ENCODE results near the gene CNNM4. TPM values are rescaled to one million over a fixed set of nuclear protein-coding genes. Genes with fewer than 3 reads are reported as not detected.

Gene CNNM4
- polyA plus RNA-seq, 1 of the 3 experiments (the other 2 are of a cell fraction), result 5.5 TPM

DNA sequence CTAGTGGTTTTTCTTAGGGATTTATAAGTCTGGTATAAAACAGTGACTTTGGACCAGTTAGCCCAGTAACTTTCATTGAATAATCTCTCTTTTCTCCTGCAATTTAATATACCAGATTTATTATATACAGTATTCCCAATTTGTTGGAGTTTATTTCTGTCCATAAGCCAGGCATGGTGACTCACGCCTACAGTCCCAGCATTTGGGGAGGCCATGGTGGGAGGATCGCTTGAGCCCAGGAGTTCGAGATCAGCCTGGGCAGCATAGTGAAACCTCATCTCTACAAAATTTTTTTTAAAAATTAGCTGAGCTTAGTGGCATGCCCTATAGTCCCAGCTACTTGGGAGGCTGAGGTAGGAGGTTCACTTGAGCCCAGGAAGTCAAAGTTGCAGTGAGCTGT is 26.7 kb downstream of the CNNM4 start:
- Histone ChIP-seq H3K4me1 (ENCODE audit: control insufficient read depth in 1 of 2, insufficient read depth in 2 of 2, low read depth in 1 of 2, low read length in 1 of 2) (peaks cover 11 to 16% of the 10 kb centered on the region in 2 experiments; a peak in 2 of 4 replicates), H4K20me1 (ENCODE audit: insufficient read depth) (no peaks in the 10 kb centered on the region), H3K36me3 (replicated peaks in 1 of 2; ENCODE audit: control insufficient read depth in 1 of 2, insufficient read depth in 2 of 2, low read length in 1 of 2) (no peaks in the 10 kb centered on the region), H3K9ac (no peak overlapping the region), H3K4me3 (ENCODE audit: low read depth in 2 of 2, low read length in 1 of 2) (no peak overlapping the region), H3K27ac (ENCODE audit: low read depth in 2 of 2, low read length in 1 of 2) (peak overlapping the region in 1 of 2 experiments; percentile 25; a peak in 1 of 4 replicates), H3K27me3 (ENCODE audit: insufficient read depth) (no peaks in the 10 kb centered on the region), H3K9me3 (no peaks in the 10 kb centered on the region), H3F3A (replicated peaks; ENCODE audit: insufficient read depth) (peaks cover 14% of the 10 kb centered on the region), H2AFZ (ENCODE audit: low read depth) (no peak overlapping the region), H3K9me2 (no peaks in the 10 kb centered on the region), H3K79me2 (ENCODE audit: insufficient read depth) (no peaks in the 10 kb centered on the region), H3K4me2 (no peak overlapping the region)
- CTCF ChIA-PET, result interaction anchor here (1.5 to 9.3 kb wide), 3 partner anchors 13 to 26 kb away, joined by 6 to 58 read pairs (median 9); partner anchors contain the start of gene CNNM4
- 90% methylated on average over 3 of the region's 3 CpGs for WGBS (ENCODE audit: low lambda C conversion rate)
- no peak for DNase-seq
- TF ChIP-seq, protein P1, sequence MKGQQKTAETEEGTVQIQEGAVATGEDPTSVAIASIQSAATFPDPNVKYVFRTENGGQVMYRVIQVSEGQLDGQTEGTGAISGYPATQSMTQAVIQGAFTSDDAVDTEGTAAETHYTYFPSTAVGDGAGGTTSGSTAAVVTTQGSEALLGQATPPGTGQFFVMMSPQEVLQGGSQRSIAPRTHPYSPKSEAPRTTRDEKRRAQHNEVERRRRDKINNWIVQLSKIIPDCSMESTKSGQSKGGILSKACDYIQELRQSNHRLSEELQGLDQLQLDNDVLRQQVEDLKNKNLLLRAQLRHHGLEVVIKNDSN (IDR thresholded peaks at IDR 0.05; ENCODE audit: borderline replicate concordance, low read depth), result no peak
- TF ChIP-seq RAD21 (IDR thresholded peaks at IDR 0.05; ENCODE audit: low read length) (no peak), SIN3A (IDR thresholded peaks at IDR 0.05; ENCODE audit: borderline replicate concordance, low read depth, low read length) (no peak), YY1 (IDR thresholded peaks at IDR 0.05; ENCODE audit: low read depth) (no peak), RCOR1 (IDR thresholded peaks at IDR 0.05; ENCODE audit: low read length) (no peak), GABPA (IDR thresholded peaks at IDR 0.05; ENCODE audit: low read depth) (no peak), MXI1 (IDR thresholded peaks at IDR 0.05; ENCODE audit: low read depth, low read length) (no peak), POLR2AphosphoS5 (IDR thresholded peaks at IDR 0.05; ENCODE audit: low read depth, low read length) (no peak), JUND (IDR thresholded peaks at IDR 0.05) (no peak), RFX5 (IDR thresholded peaks at IDR 0.05; ENCODE audit: low read length) (no peak)
- TF ChIP-seq, protein P2, sequence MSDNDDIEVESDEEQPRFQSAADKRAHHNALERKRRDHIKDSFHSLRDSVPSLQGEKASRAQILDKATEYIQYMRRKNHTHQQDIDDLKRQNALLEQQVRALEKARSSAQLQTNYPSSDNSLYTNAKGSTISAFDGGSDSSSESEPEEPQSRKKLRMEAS (IDR thresholded peaks at IDR 0.05; ENCODE audit: low read depth), result no peak
- POLR2A ChIA-PET, result interaction anchor here (0.9 kb wide), 1 partner anchor 29 kb away, joined by 3 read pairs; the partner anchor contains the start of gene CNNM3

DNA sequence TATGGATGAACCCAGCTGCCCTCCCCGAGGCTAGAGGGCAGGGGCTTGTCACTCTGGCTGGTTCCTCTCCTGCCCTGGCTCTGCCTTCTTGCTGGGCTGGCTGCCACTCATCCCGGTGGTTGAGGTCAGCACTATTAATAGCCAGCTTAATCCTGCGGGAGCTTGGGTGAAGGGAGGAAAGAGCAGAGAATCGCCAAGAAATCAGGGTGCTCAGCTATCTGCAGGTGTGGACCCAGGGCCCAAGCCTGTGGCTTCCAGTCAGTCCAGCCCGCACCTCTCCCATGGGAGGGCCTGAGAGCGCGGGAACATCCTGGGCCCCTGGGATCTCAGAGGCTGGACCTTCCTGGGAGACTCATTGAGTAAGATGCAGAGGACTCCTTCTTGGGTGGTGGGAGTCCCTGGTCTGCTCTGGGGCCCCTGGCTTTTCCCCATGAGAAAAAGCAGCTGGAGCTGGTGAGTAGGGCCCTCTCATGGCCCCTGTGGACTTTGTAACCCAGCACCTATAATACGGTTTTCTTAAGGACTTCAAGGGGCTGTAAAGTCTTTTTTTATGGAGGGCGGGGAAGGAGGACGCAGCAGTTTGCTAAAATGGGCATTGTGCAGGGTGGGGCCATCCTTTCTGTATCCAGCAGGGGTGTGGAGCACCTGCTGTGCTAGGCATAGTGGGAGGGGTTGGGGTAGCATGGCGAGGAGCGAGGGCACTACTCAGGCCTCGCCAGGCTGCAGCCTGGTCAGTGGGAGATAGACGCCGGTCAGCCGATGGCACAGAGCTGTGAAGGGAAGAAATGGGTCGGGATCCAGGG is 27.9 kb downstream of the CNNM4 start:
- peaks cover 14% of the 10 kb centered on the region for H3F3A ChIP-seq (replicated peaks; ENCODE audit: insufficient read depth)
- ChIA-PET POLR2A (interaction anchor here (0.9 to 1.3 kb wide), 2 partner anchors 19 to 28 kb away, joined by 3 to 5 read pairs; partner anchors contain the start of gene CNNM3), CTCF (interaction anchor here (0.8 to 9.3 kb wide), 5 partner anchors 12 to 28 kb away, joined by 3 to 58 read pairs (median 3); partner anchors contain the start of genes CNNM3 and CNNM4)
- peak overlapping the region; percentile 59 for H3K4me2 ChIP-seq
- no peaks in the 10 kb centered on the region for H3K79me2 ChIP-seq (ENCODE audit: insufficient read depth)
- DNase-seq, result peak; percentile 80
- H3K4me3 ChIP-seq (ENCODE audit: low read depth in 2 of 2, low read length in 1 of 2), result no peak overlapping the region
- H3K27me3 ChIP-seq (ENCODE audit: insufficient read depth), result no peaks in the 10 kb centered on the region
- H2AFZ ChIP-seq (ENCODE audit: low read depth), result no peak overlapping the region
- no peak overlapping the region for H3K9ac ChIP-seq
- no peaks in the 10 kb centered on the region for H3K9me2 ChIP-seq
- peaks cover 11 to 16% of the 10 kb centered on the region in 2 experiments; a peak in 2 of 4 replicates for H3K4me1 ChIP-seq (ENCODE audit: control insufficient read depth in 1 of 2, insufficient read depth in 2 of 2, low read depth in 1 of 2, low read length in 1 of 2)
- 77% methylated on average over 17 of the region's 17 CpGs for WGBS (ENCODE audit: low lambda C conversion rate)
- H3K9me3 ChIP-seq, result no peaks in the 10 kb centered on the region
- H4K20me1 ChIP-seq (ENCODE audit: insufficient read depth), result no peaks in the 10 kb centered on the region
- peak overlapping the region in 1 of 2 experiments; percentile 44; a peak in 2 of 4 replicates for H3K27ac ChIP-seq (ENCODE audit: low read depth in 2 of 2, low read length in 1 of 2)
- H3K36me3 ChIP-seq (replicated peaks in 1 of 2; ENCODE audit: control insufficient read depth in 1 of 2, insufficient read depth in 2 of 2, low read length in 1 of 2), result no peaks in the 10 kb centered on the region
- no peak for TF ChIP-seq FOXJ3 (CRISPR knock-in tag; IDR thresholded peaks at IDR 0.05)
- no peak for TF ChIP-seq RXRA (IDR thresholded peaks at IDR 0.05; ENCODE audit: borderline replicate concordance, low read depth)
- no peak for TF ChIP-seq NRF1 (IDR thresholded peaks at IDR 0.05; ENCODE audit: low read depth, low read length)
- TF ChIP-seq NFIC (IDR thresholded peaks at IDR 0.05; ENCODE audit: borderline replicate concordance), result no peak
- TF ChIP-seq GATA2 (CRISPR knock-in tag; IDR thresholded peaks at IDR 0.05), result no peak
- no peak for TF ChIP-seq RFX5 (IDR thresholded peaks at IDR 0.05; ENCODE audit: low read length)
- TF ChIP-seq EZH2phosphoT487 (IDR thresholded peaks at IDR 0.05; ENCODE audit: borderline replicate concordance, low read depth), result no peak
- no peak for TF ChIP-seq TCF12 (IDR thresholded peaks at IDR 0.05)
- no peak for TF ChIP-seq RAD21 (IDR thresholded peaks at IDR 0.05; ENCODE audit: low read length)
- TF ChIP-seq, protein P3, sequence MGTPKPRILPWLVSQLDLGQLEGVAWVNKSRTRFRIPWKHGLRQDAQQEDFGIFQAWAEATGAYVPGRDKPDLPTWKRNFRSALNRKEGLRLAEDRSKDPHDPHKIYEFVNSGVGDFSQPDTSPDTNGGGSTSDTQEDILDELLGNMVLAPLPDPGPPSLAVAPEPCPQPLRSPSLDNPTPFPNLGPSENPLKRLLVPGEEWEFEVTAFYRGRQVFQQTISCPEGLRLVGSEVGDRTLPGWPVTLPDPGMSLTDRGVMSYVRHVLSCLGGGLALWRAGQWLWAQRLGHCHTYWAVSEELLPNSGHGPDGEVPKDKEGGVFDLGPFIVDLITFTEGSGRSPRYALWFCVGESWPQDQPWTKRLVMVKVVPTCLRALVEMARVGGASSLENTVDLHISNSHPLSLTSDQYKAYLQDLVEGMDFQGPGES (IDR thresholded peaks at IDR 0.05; ENCODE audit: low read depth, low read length), result no peak
- no peak; the same call in 1 of the 2 replicates for TF ChIP-seq MXI1 (IDR thresholded peaks at IDR 0.05; ENCODE audit: low read depth, low read length)
- no peak for TF ChIP-seq SIN3A (IDR thresholded peaks at IDR 0.05; ENCODE audit: borderline replicate concordance, low read depth, low read length)
- TF ChIP-seq RCOR1 (IDR thresholded peaks at IDR 0.05; ENCODE audit: low read length), result peak; percentile 70
- TF ChIP-seq, protein P4, sequence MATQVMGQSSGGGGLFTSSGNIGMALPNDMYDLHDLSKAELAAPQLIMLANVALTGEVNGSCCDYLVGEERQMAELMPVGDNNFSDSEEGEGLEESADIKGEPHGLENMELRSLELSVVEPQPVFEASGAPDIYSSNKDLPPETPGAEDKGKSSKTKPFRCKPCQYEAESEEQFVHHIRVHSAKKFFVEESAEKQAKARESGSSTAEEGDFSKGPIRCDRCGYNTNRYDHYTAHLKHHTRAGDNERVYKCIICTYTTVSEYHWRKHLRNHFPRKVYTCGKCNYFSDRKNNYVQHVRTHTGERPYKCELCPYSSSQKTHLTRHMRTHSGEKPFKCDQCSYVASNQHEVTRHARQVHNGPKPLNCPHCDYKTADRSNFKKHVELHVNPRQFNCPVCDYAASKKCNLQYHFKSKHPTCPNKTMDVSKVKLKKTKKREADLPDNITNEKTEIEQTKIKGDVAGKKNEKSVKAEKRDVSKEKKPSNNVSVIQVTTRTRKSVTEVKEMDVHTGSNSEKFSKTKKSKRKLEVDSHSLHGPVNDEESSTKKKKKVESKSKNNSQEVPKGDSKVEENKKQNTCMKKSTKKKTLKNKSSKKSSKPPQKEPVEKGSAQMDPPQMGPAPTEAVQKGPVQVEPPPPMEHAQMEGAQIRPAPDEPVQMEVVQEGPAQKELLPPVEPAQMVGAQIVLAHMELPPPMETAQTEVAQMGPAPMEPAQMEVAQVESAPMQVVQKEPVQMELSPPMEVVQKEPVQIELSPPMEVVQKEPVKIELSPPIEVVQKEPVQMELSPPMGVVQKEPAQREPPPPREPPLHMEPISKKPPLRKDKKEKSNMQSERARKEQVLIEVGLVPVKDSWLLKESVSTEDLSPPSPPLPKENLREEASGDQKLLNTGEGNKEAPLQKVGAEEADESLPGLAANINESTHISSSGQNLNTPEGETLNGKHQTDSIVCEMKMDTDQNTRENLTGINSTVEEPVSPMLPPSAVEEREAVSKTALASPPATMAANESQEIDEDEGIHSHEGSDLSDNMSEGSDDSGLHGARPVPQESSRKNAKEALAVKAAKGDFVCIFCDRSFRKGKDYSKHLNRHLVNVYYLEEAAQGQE (IDR thresholded peaks at IDR 0.05; ENCODE audit: low read depth, low read length), result no peak
- no peak for TF ChIP-seq FOXM1 (IDR thresholded peaks at IDR 0.05; ENCODE audit: low read depth)
